ENCODE results near the gene MGAT1.
"Not testable (repeated sequence)": the region's sequence is repeated elsewhere in the genome, so short reads cannot be mapped to it uniquely, and the experiment has no call there.

Gene MGAT1

GRCh38 chr5:180788651-180789410, 13.8 kb downstream of the MGAT1 start:
- H3K36me3 Mint-ChIP-seq (ENCODE audit: low read depth) = peaks cover 11% of the 10 kb centered on the region
- not testable (repeated sequence) for H3K4me3 Mint-ChIP-seq, H3K27me3 Mint-ChIP-seq, H3K9me3 Mint-ChIP-seq, ATAC-seq, DNase-seq, H3K27ac Mint-ChIP-seq
- H3K4me1 Mint-ChIP-seq = peaks cover 20% of the 10 kb centered on the region

GRCh38 chr5:180787711-180788431, 14.7 kb downstream of the MGAT1 start:
- H3K27me3 Mint-ChIP-seq = no peaks in the 10 kb centered on the region
- H3K4me3 Mint-ChIP-seq = no peak overlapping the region
- ATAC-seq (no peak), DNase-seq (no peak)
- no peak overlapping the region for H3K27ac Mint-ChIP-seq
- H3K4me1 Mint-ChIP-seq = peaks cover 14% of the 10 kb centered on the region
- H3K9me3 Mint-ChIP-seq = no peaks in the 10 kb centered on the region
- H3K36me3 Mint-ChIP-seq (ENCODE audit: low read depth) = peaks cover 8% of the 10 kb centered on the region

- H3K27me3 Mint-ChIP-seq = no peaks in the 10 kb centered on the region
- H3K9me3 Mint-ChIP-seq = no peaks in the 10 kb centered on the region
- peaks cover 18% of the 10 kb centered on the region for H3K4me1 Mint-ChIP-seq
- DNase-seq (no peak), ATAC-seq (no peak)
- peaks cover 8% of the 10 kb centered on the region for H3K36me3 Mint-ChIP-seq (ENCODE audit: low read depth)
- peak overlapping the region; percentile 49 for H3K27ac Mint-ChIP-seq
- H3K4me3 Mint-ChIP-seq = no peak overlapping the region
These were observed 15.8 kb downstream of the MGAT1 start for GRCh38 chr5:180786531-180787398.

- Mint-ChIP-seq H3K4me1 (peaks cover 18% of the 10 kb centered on the region), H3K27me3 (no peaks in the 10 kb centered on the region), H3K9me3 (no peaks in the 10 kb centered on the region), H3K36me3 (ENCODE audit: low read depth) (peaks cover 4% of the 10 kb centered on the region), H3K27ac (peak overlapping the region; percentile 68), H3K4me3 (no peak overlapping the region)
- ATAC-seq (no peak), DNase-seq (no peak)
These were observed 16.8 kb downstream of the MGAT1 start for GRCh38 chr5:180785794-180786221.

- H3K4me1 Mint-ChIP-seq = peaks cover 16% of the 10 kb centered on the region
- H3K27me3 Mint-ChIP-seq = no peaks in the 10 kb centered on the region
- DNase-seq (no peak), ATAC-seq (no peak)
- no peak overlapping the region for H3K4me3 Mint-ChIP-seq
- peak overlapping the region; percentile 68 for H3K27ac Mint-ChIP-seq
- peaks cover 2% of the 10 kb centered on the region for H3K36me3 Mint-ChIP-seq (ENCODE audit: low read depth)
- no peaks in the 10 kb centered on the region for H3K9me3 Mint-ChIP-seq
These were observed 17.4 kb downstream of the MGAT1 start for GRCh38 chr5:180785121-180785781.

- Mint-ChIP-seq H3K4me1 (peaks cover 15% of the 10 kb centered on the region), H3K36me3 (ENCODE audit: low read depth) (no peaks in the 10 kb centered on the region), H3K4me3 (no peak overlapping the region), H3K27ac (no peak overlapping the region), H3K9me3 (no peaks in the 10 kb centered on the region), H3K27me3 (no peaks in the 10 kb centered on the region)
- peak; percentile 70 for DNase-seq
- no peak for ATAC-seq
These were observed 18.0 kb downstream of the MGAT1 start for GRCh38 chr5:180784497-180785097.

- Mint-ChIP-seq H3K9me3 (no peaks in the 10 kb centered on the region), H3K27me3 (no peaks in the 10 kb centered on the region), H3K4me3 (no peak overlapping the region), H3K36me3 (ENCODE audit: low read depth) (no peaks in the 10 kb centered on the region), H3K4me1 (peaks cover 15% of the 10 kb centered on the region), H3K27ac (no peak overlapping the region)
- ATAC-seq (no peak), DNase-seq (no peak)
These were observed 19.1 kb downstream of the MGAT1 start for GRCh38 chr5:180783340-180784052.

GRCh38 chr5:180782748-180783147, 19.9 kb downstream of the MGAT1 start:
- no peak overlapping the region for H3K27ac Mint-ChIP-seq
- H3K36me3 Mint-ChIP-seq (ENCODE audit: low read depth) = no peaks in the 10 kb centered on the region
- H3K9me3 Mint-ChIP-seq = no peaks in the 10 kb centered on the region
- peaks cover 14% of the 10 kb centered on the region for H3K4me1 Mint-ChIP-seq
- no peaks in the 10 kb centered on the region for H3K27me3 Mint-ChIP-seq
- H3K4me3 Mint-ChIP-seq = no peak overlapping the region
- ATAC-seq (no peak), DNase-seq (no peak)

GRCh38 chr5:180781900-180782326, 20.7 kb downstream of the MGAT1 start:
- ATAC-seq; H3K27ac Mint-ChIP-seq; H3K4me3 Mint-ChIP-seq; H3K27me3 Mint-ChIP-seq; H3K36me3 Mint-ChIP-seq (ENCODE audit: low read depth); H3K9me3 Mint-ChIP-seq; DNase-seq: not testable (repeated sequence)
- H3K4me1 Mint-ChIP-seq = peaks cover 12% of the 10 kb centered on the region

GRCh38 chr5:180779985-180780610, 22.5 kb downstream of the MGAT1 start:
- Mint-ChIP-seq H3K27ac (no peak overlapping the region), H3K9me3 (no peaks in the 10 kb centered on the region), H3K4me1 (peaks cover 7% of the 10 kb centered on the region), H3K36me3 (ENCODE audit: low read depth) (no peaks in the 10 kb centered on the region), H3K27me3 (no peaks in the 10 kb centered on the region), H3K4me3 (no peak overlapping the region)
- ATAC-seq (no peak), DNase-seq (no peak)

- DNase-seq (no peak), ATAC-seq (no peak)
- peaks cover 9% of the 10 kb centered on the region for H3K9me3 Mint-ChIP-seq
- H3K36me3 Mint-ChIP-seq (ENCODE audit: low read depth) = no peaks in the 10 kb centered on the region
- H3K27me3 Mint-ChIP-seq = peaks cover 6% of the 10 kb centered on the region
- H3K4me1 Mint-ChIP-seq = no peaks in the 10 kb centered on the region
- H3K27ac Mint-ChIP-seq = no peak overlapping the region
- no peak overlapping the region for H3K4me3 Mint-ChIP-seq
These were observed 25.1 kb downstream of the MGAT1 start for GRCh38 chr5:180777475-180777874.

- ATAC-seq (no peak), DNase-seq (no peak)
- Mint-ChIP-seq H3K4me3 (no peak overlapping the region), H3K27ac (no peak overlapping the region), H3K9me3 (peaks cover 14% of the 10 kb centered on the region), H3K4me1 (no peaks in the 10 kb centered on the region), H3K36me3 (ENCODE audit: low read depth) (peaks cover 3% of the 10 kb centered on the region), H3K27me3 (peaks cover 6% of the 10 kb centered on the region)
These were observed 26.2 kb downstream of the MGAT1 start for GRCh38 chr5:180776376-180776775.

- ATAC-seq = no peak
- Mint-ChIP-seq H3K27me3 (peaks cover 6% of the 10 kb centered on the region), H3K4me3 (no peak overlapping the region), H3K4me1 (no peaks in the 10 kb centered on the region), H3K36me3 (ENCODE audit: low read depth) (peaks cover 3% of the 10 kb centered on the region), H3K9me3 (peaks cover 14% of the 10 kb centered on the region), H3K27ac (no peak overlapping the region)
- no peak for DNase-seq
These were observed 27.0 kb downstream of the MGAT1 start for GRCh38 chr5:180775624-180776023.
